Smooth muscle cell (in vitro differentiated cells): Measurements from ENCODE around the gene RFX4. TPM values are rescaled to one million over a fixed set of nuclear protein-coding genes. Genes with fewer than 3 reads are reported as not detected.

Source experiments
- DNase-seq: peaks from one replicate; lab custom pipeline; 2025; ENCODE audit not compliant: unreplicated experiment; lab: John Stamatoyannopoulos, UW
- H2AFZ ChIP-seq: fragments of 200-600 bp; sonication (generic); 2 replicates; pipeline ENCODE4 v1.6.0; 2016; ENCODE audit warnings: antibody characterized with exemption, low read depth, mild to moderate bottlenecking
- H3F3A ChIP-seq: fragments of 200-600 bp; sonication (generic); 2 replicates; pipeline ENCODE4 v1.6.0; 2017; ENCODE audit warnings: antibody characterized with exemption, low read depth
- H3K27ac ChIP-seq: fragments of 200-600 bp; sonication (generic); 2 replicates; pipeline ENCODE4 v1.5.1; 2016; ENCODE audit warnings: low read depth, mild to moderate bottlenecking
- H3K27me3 ChIP-seq: fragments of 200-600 bp; sonication (generic); 2 replicates; pipeline ENCODE4 v1.6.1; 2016; ENCODE audit warnings: low read depth, mild to moderate bottlenecking
- H3K36me3 ChIP-seq: fragments of 200-600 bp; sonication (generic); 2 replicates; pipeline ENCODE4 v1.5.1; 2016; ENCODE audit warnings: low read depth
- H3K4me1 ChIP-seq: fragments of 200-600 bp; sonication (generic); 2 replicates; pipeline ENCODE4 v1.5.1; 2016; ENCODE audit warnings: low read depth
- H3K4me2 ChIP-seq: fragments of 200-600 bp; sonication (generic); 2 replicates; pipeline ENCODE4 v1.6.0; 2016; ENCODE audit warnings: mild to moderate bottlenecking
- H3K4me3 ChIP-seq: fragments of 200-600 bp; sonication (generic); 2 replicates; pipeline ENCODE4 v1.5.1; 2016; ENCODE audit warnings: mild to moderate bottlenecking
- H3K79me2 ChIP-seq: fragments of 200-600 bp; sonication (generic); 2 replicates; pipeline ENCODE4 v1.6.0; 2016; ENCODE audit warnings: low read depth, mild to moderate bottlenecking
- H3K9ac ChIP-seq: fragments of 200-600 bp; sonication (generic); 2 replicates; pipeline ENCODE4 v1.6.0; 2016; ENCODE audit warnings: low read depth
- H3K9me3 ChIP-seq: fragments of 200-600 bp; sonication (generic); replicated peaks from 2 replicates; pipeline ENCODE4 v1.5.1; 2016; ENCODE audit warnings: low read depth
- H4K20me1 ChIP-seq: fragments of 200-600 bp; sonication (generic); 2 replicates; pipeline ENCODE4 v1.6.0; 2016; ENCODE audit warnings: low read depth
- WGBS: methylation state at CpG from one replicate; pipeline ENCODE4 v1.1.7; 2016; ENCODE audit warnings: low lambda C conversion rate; 5-methylcytosine and 5-hydroxymethylcytosine counted together
- polyA plus RNA-seq: library from polyadenylated mRNA; unstranded; fragments of >200 nt; fragmentation: Nextera tagmentation; extraction: Ambion mirVana; gene quantifications from 2 replicates; pipeline ENCODE4 v1.2.1, GENCODE V29; 2016
- total RNA-seq: library from RNA; depleted of rRNA; stranded (reverse); fragments of >200 nt; gene quantifications from 2 replicates; pipeline ENCODE4 v1.2.3, GENCODE V29; 2014
- TF ChIP-seq, protein P1 (sequence below): fragments of 200-600 bp; sonication (generic); IDR thresholded peaks from 2 replicates; pipeline ENCODE4 v1.5.1; 2017; ENCODE audit warnings: borderline replicate concordance, mild to moderate bottlenecking, antibody characterized with exemption; ENCODE audit not compliant: insufficient read depth, poor library complexity, severe bottlenecking

Gene RFX4
- total and polyA plus RNA-seq, 2 experiments from 2014 or later = not detected

- no peaks in the 10 kb centered on the region for H3K79me2 ChIP-seq
- no peak for DNase-seq
- no peaks in the 10 kb centered on the region for H3F3A ChIP-seq
- no peak overlapping the region for H3K27ac ChIP-seq
- peak overlapping the region; percentile 78 for H3K4me2 ChIP-seq
- H3K27me3 ChIP-seq = peaks cover 100% of the 10 kb centered on the region
- no peaks in the 10 kb centered on the region for H3K36me3 ChIP-seq
- H3K4me3 ChIP-seq = peak overlapping the region; percentile 21
- 2% methylated on average over 63 of the region's 63 CpGs for WGBS
- no peak overlapping the region for H2AFZ ChIP-seq
- no peak overlapping the region for H3K9ac ChIP-seq
- H3K4me1 ChIP-seq = peaks cover 63% of the 10 kb centered on the region
- TF ChIP-seq, protein P1, sequence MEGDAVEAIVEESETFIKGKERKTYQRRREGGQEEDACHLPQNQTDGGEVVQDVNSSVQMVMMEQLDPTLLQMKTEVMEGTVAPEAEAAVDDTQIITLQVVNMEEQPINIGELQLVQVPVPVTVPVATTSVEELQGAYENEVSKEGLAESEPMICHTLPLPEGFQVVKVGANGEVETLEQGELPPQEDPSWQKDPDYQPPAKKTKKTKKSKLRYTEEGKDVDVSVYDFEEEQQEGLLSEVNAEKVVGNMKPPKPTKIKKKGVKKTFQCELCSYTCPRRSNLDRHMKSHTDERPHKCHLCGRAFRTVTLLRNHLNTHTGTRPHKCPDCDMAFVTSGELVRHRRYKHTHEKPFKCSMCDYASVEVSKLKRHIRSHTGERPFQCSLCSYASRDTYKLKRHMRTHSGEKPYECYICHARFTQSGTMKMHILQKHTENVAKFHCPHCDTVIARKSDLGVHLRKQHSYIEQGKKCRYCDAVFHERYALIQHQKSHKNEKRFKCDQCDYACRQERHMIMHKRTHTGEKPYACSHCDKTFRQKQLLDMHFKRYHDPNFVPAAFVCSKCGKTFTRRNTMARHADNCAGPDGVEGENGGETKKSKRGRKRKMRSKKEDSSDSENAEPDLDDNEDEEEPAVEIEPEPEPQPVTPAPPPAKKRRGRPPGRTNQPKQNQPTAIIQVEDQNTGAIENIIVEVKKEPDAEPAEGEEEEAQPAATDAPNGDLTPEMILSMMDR = no peak
- H4K20me1 ChIP-seq = no peaks in the 10 kb centered on the region
- no peaks in the 10 kb centered on the region for H3K9me3 ChIP-seq
Observed at GRCh38 chr12:106585521-106586277, 2.9 kb downstream of the RFX4 start.

- Histone ChIP-seq H3K27me3 (peaks cover 100% of the 10 kb centered on the region), H4K20me1 (no peaks in the 10 kb centered on the region), H3K36me3 (no peaks in the 10 kb centered on the region), H3K4me2 (peak overlapping the region; percentile 78), H3K27ac (no peak overlapping the region), H3K9me3 (no peaks in the 10 kb centered on the region), H3K79me2 (no peaks in the 10 kb centered on the region), H3K4me3 (peak overlapping the region; percentile 21), H3F3A (no peaks in the 10 kb centered on the region), H3K9ac (no peak overlapping the region), H2AFZ (no peak overlapping the region), H3K4me1 (peaks cover 60% of the 10 kb centered on the region)
- DNase-seq = no peak
- whole genome bisulfite sequencing = 1% methylated on average over 35 of the region's 35 CpGs
- TF ChIP-seq, protein P1 = no peak
Observed at GRCh38 chr12:106586278-106586802, 3.5 kb downstream of the RFX4 start.

DNA sequence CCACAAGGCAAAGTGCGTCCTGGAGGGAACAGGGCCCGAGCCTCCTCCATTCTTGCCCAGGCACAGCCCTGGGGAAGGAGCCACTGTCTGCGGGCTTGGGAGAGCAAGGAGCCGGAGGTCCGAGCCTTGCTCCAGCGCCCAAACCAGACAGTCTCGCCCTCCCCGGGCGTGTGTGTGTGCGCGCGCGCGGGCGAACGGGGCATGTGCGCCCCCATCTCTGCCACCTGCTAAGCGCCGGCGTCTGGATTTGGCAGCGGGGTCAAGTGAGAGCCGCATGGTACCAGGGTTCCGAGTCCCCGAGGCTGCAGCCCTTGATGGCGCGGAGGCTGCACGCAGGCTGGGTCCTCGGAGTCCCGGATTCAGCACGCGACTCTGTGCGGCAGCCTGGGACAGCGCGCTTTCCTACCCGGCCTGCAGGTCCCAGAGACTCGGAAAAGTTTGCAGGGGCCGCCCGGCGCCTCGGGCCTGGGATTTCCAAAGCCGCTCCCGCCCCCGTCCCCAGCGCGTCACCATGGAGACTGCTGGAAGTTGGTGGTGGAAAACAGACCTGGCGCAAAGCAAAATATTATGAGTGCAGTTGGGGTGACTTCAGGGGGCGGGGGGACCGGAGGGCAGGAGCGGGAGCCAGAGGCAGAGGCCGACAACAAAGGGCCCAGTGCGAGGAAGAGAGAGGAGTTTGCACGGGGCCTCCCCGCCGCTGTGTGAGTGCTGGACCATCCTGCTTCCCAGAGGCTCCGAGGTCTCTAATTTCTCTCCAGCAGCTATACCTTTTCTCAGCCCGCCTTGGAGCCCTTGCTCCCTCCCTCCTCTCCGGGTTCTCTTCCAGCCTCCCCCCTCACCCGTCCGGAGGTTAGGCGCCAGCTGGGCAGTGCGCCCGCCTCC lies 4.2 kb downstream of the RFX4 start:
- Histone ChIP-seq H2AFZ (no peak overlapping the region), H3K4me1 (peaks cover 56% of the 10 kb centered on the region), H3K4me3 (peak overlapping the region; percentile 28), H3K27ac (no peak overlapping the region), H3F3A (no peaks in the 10 kb centered on the region), H3K79me2 (no peaks in the 10 kb centered on the region), H3K36me3 (no peaks in the 10 kb centered on the region), H3K9me3 (no peaks in the 10 kb centered on the region), H3K4me2 (peak overlapping the region; percentile 78), H3K9ac (no peak overlapping the region), H4K20me1 (no peaks in the 10 kb centered on the region), H3K27me3 (peaks cover 100% of the 10 kb centered on the region)
- TF ChIP-seq, protein P1 = no peak
- no peak for DNase-seq
- 2% methylated on average over 62 of the region's 62 CpGs for WGBS
